AG09309 (cell line): ENCODE measurements around the gene NQO1.

Experiments used
- DNase-seq: peaks from one replicate; pipeline ENCODE4 v3.0.0-alpha.2; 2010; ENCODE audit warnings: low read depth
- H3K4me3 ChIP-seq: 2 replicates; pipeline ENCODE4 v1.5.1; 2011; ENCODE audit warnings: mild to moderate bottlenecking, low read depth, low read length, moderate library complexity; ENCODE audit not compliant: control insufficient read depth
- TF ChIP-seq, protein P1 (sequence below): IDR thresholded peaks from 2 replicates; pipeline ENCODE4 v1.5.1; 2011; ENCODE audit warnings: mild to moderate bottlenecking, low read depth, low read length, inconsistent platforms; ENCODE audit not compliant: insufficient read depth, control insufficient read depth; ENCODE audit errors: missing control alignments

Gene NQO1

DNA sequence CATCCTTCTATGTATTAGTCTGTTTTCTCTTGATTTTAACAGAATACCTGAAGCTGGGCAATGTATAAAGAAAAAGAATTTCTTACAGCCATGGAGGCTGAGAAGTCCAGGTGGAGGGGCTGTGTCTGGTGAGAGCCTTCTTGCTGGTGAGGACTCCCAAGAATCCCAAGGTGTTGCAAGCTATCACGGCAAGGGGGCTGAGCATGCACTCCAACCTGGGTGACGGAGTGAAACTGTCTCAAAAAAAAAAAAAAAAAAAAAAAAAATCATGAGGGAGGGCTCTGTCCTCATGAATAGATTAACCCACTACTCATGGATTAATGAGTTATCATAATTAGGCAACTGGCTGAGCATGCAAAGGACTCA is 19.4 kb downstream of the NQO1 start:
- no peak for DNase-seq
- TF ChIP-seq, protein P1, sequence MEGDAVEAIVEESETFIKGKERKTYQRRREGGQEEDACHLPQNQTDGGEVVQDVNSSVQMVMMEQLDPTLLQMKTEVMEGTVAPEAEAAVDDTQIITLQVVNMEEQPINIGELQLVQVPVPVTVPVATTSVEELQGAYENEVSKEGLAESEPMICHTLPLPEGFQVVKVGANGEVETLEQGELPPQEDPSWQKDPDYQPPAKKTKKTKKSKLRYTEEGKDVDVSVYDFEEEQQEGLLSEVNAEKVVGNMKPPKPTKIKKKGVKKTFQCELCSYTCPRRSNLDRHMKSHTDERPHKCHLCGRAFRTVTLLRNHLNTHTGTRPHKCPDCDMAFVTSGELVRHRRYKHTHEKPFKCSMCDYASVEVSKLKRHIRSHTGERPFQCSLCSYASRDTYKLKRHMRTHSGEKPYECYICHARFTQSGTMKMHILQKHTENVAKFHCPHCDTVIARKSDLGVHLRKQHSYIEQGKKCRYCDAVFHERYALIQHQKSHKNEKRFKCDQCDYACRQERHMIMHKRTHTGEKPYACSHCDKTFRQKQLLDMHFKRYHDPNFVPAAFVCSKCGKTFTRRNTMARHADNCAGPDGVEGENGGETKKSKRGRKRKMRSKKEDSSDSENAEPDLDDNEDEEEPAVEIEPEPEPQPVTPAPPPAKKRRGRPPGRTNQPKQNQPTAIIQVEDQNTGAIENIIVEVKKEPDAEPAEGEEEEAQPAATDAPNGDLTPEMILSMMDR, result no peak
- H3K4me3 ChIP-seq, result no peak overlapping the region

GRCh38 chr16:69706256-69706974 is 19.9 kb downstream of the NQO1 start:
- TF ChIP-seq, protein P1, result no peak
- no peak overlapping the region for H3K4me3 ChIP-seq
- DNase-seq, result no peak

- TF ChIP-seq, protein P1, result no peak
- H3K4me3 ChIP-seq, result no peak overlapping the region
- DNase-seq, result no peak
Observed at GRCh38 chr16:69703638-69704037, 22.7 kb downstream of the NQO1 start.

DNA sequence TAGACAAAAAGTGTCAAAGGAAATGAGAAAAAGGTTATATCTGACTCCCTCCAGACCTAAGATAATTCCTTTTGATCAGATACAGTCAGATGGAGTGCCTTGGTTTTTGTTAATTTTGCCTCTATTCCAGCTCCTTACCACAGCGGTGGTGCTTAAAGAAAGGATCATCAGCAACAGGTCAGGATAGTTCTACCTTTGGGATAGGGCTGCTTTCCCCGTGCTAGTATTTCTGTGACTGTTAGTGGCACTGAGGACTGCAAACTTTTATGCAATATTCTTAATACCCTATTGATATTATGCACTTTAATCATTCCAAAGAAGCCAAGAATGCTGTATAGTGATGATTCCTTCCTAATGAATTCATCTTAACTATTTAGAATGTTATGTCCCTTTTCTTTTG is 24.5 kb downstream of the NQO1 start:
- no peak overlapping the region for H3K4me3 ChIP-seq
- DNase-seq, result no peak
- TF ChIP-seq, protein P1, result no peak

DNA sequence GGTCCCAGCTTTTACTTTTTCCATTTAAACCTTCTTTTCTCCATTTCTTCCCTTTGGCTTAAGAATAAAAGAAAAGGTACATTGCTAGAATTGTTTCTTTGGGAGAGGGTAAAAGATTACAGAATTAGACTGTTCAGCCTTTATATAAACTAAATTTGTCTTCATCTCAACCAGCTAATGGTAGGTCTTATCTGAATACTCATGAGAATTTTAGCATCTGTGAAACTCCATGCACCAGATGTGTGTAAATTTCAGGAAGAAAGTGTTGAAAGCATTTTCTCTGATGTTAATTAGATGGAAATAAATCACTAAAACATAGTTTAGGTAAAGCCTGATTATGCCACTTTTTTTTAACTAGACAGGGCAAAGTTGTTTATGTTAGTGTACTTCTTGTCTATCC is 24.9 kb downstream of the NQO1 start:
- no peak overlapping the region for H3K4me3 ChIP-seq
- TF ChIP-seq, protein P1, result no peak
- no peak for DNase-seq

GRCh38 chr16:69699915-69700314 is 26.4 kb downstream of the NQO1 start:
- H3K4me3 ChIP-seq, result no peak overlapping the region
- no peak for DNase-seq
- TF ChIP-seq, protein P1, result no peak
